T-helper 1 cell treated with Interleukin-12 subunit alpha and Interleukin-12 subunit beta and Interleukin-4 antibody, amounts not matched to agents 30 μg/mL and 1 μg/mL, for 36 hours (primary cell): ENCODE results near the gene TREX2.

ENCODE experiments used
- H3K27ac Mint-ChIP-seq: one replicate; pipeline ENCODE4 v1.8.0; 2021; ENCODE audit warnings: mild to moderate bottlenecking, mixed read lengths
- H3K27me3 Mint-ChIP-seq: one replicate; pipeline ENCODE4 v1.8.0; 2021; ENCODE audit warnings: low read depth, mixed read lengths
- H3K36me3 Mint-ChIP-seq: one replicate; pipeline ENCODE4 v1.8.0; 2021; ENCODE audit warnings: low read depth, mixed read lengths
- H3K4me1 Mint-ChIP-seq: one replicate; pipeline ENCODE4 v1.8.0; 2021; ENCODE audit warnings: low read depth, mixed read lengths
- H3K4me3 Mint-ChIP-seq: one replicate; pipeline ENCODE4 v1.8.0; 2021; ENCODE audit warnings: mild to moderate bottlenecking, moderate library complexity, mixed read lengths
- H3K9me3 Mint-ChIP-seq: one replicate; pipeline ENCODE4 v1.8.0; 2021; ENCODE audit warnings: mixed read lengths

Gene TREX2, protein sequence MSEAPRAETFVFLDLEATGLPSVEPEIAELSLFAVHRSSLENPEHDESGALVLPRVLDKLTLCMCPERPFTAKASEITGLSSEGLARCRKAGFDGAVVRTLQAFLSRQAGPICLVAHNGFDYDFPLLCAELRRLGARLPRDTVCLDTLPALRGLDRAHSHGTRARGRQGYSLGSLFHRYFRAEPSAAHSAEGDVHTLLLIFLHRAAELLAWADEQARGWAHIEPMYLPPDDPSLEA

DNA sequence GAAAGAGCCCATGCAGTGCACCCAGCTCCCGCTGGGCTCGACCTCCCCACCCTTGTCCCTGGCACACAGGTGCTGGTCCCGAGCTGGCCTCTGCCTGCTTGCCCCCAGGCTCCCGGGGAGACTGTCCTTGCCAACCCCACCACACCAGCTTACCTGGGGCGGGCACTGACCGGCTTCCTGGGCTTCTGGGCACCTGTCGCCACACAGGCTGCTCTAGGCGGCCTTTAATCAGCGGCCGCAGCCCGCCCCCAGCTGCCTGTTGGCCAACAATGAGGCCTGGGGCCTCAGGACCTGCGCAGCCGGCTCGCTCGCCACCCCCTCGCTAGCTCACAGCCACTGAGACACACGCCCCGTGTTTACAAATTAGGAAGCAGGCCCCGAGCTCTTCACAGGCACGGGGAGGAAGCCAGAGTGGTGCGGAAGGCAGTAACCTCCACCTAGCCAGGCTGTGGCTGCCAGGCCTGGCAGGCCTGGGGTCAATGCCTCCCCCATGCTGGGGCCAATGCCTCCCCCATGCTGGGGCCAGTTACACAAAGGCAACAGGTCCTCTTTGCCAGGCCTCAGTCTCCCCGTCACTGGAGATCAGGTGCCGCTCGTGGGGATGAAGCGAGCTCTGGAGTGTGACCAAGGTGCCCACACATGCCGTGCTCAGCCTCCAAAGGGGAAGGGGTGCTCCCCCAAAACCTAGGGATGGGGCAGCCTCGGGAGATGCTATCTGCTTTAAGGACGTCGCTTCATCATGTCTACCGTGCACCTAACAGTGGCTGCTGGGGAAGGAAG, at the start of gene TREX2:
Gene TREX2 (minus strand): TSS at position 201 of the 780 bp plus-strand sequence. CDS start 626 bp downstream, outside the sequence.
- Mint-ChIP-seq H3K27ac (no peak within 1 kb of the TSS), H3K9me3 (no peaks in the 10 kb centered on the region), H3K36me3 (no peaks in the 10 kb centered on the region), H3K27me3 (no peaks in the 10 kb centered on the region), H3K4me1 (no peaks in the 10 kb centered on the region), H3K4me3 (no peak within 1 kb of the TSS)

DNA sequence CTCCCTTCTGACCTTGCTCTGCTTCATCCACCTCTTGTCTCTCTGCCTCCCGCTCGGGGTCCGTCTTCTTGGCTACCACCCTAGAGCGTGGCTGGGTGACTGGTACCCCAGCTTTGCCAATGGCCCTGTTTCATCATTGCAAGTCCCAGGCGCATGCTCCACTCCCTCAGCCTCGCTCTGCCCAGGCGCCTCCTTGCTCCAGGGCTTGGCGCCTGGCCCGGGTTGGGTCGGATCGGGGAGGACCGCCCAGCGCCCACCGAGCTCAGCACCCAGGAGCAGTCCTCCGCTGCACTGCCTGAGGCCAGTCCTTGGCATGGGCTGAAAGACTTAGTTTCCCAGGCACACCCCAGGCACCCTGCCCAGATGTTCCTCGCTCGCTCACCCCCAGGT, 49.5 kb upstream of the TREX2 start:
- no peak overlapping the region for H3K27ac Mint-ChIP-seq
- no peaks in the 10 kb centered on the region for H3K4me1 Mint-ChIP-seq
- no peaks in the 10 kb centered on the region for H3K27me3 Mint-ChIP-seq
- no peaks in the 10 kb centered on the region for H3K36me3 Mint-ChIP-seq
- no peak overlapping the region for H3K4me3 Mint-ChIP-seq
- H3K9me3 Mint-ChIP-seq: no peaks in the 10 kb centered on the region

DNA sequence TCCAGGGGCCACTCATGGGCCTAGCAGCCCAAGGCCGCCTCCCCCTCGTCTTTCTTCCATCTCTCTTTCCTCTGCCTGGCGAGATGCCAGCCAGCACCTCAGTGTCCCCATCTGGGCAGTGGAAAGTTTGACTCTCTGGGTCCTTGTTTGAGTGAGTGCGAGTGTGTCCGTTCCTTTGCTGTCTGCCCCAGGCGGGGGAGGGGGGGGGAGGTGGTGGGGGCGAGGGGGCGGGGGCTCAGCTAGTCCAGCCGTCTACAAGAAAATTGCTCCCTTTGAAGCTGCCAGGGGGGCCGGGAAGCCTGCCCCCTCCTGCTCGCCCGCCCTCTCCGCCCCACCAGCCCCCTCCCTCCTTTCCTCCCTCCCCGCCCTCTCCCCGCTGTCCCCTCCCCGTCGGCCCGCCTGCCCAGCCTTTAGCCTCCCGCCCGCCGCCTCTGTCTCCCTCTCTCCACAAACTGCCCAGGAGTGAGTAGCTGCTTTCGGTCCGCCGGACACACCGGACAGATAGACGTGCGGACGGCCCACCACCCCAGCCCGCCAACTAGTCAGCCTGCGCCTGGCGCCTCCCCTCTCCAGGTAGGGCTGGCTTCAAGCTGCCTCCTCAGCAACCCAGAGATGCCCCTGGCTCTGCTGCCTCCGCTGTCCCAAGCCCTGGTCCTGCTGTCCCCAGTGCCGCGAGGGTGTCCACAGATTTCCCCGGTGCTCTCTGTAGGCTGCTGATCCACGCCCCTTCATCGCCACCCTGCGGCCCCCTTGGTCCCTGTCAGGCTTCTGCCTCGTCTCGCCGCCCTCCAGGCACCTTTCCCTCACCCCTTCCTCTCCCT, 48.9 kb upstream of the TREX2 start, which contains the start of gene BGN:
Gene BGN (plus strand): TSS at position 440 of the 821 bp plus-strand sequence. CDS start 9,652 bp downstream, outside the sequence.
- no peaks in the 10 kb centered on the region for H3K27me3 Mint-ChIP-seq
- no peaks in the 10 kb centered on the region for H3K9me3 Mint-ChIP-seq
- H3K27ac Mint-ChIP-seq: no peak within 1 kb of the TSS
- H3K36me3 Mint-ChIP-seq: no peaks in the 10 kb centered on the region
- no peak within 1 kb of the TSS for H3K4me3 Mint-ChIP-seq
- no peaks in the 10 kb centered on the region for H3K4me1 Mint-ChIP-seq

DNA sequence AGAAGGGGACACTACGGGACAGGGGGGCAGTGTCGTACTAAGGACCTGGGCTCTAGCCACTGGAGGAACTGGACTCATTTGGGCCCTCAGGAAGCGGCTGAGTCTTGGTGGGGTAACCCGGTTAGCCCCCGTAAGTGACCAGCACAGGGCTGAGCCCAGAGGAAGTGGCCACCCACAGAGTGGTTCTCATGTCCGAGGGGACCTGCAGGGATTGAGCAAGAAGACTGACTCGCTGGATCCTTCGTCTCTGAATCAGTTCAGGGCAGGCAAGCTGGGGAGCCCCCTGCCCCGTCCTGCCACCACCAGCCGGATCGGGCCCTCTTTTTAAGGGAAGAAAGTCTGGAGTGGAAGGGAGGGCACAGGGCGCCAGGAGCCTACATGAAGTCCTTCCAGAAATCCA, 48.2 kb upstream of the TREX2 start:
- H3K36me3 Mint-ChIP-seq: no peaks in the 10 kb centered on the region
- no peak overlapping the region for H3K27ac Mint-ChIP-seq
- no peaks in the 10 kb centered on the region for H3K4me1 Mint-ChIP-seq
- H3K27me3 Mint-ChIP-seq: no peaks in the 10 kb centered on the region
- H3K9me3 Mint-ChIP-seq: no peaks in the 10 kb centered on the region
- no peak overlapping the region for H3K4me3 Mint-ChIP-seq

DNA sequence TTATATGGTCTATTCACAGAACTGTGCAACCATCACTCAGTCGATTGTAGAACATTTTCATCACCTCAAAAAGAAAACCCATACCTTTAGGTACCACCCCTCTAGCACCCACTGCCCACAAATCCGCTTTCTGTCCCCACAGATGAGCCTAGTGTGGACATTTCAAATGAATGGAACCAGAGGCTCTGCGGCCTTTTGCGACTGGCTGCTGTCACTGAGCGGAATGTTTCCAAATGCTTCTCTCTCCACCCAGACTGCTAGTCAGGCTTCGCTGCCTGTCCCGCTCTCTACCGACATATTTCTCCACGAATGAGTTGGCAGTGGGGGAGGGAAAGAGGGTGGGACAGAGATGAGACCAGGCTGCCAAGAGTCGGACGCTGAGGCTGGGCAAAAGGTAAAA, 47.2 kb upstream of the TREX2 start:
- no peaks in the 10 kb centered on the region for H3K36me3 Mint-ChIP-seq
- H3K4me1 Mint-ChIP-seq: no peaks in the 10 kb centered on the region
- H3K27ac Mint-ChIP-seq: no peak overlapping the region
- no peaks in the 10 kb centered on the region for H3K9me3 Mint-ChIP-seq
- no peaks in the 10 kb centered on the region for H3K27me3 Mint-ChIP-seq
- no peak overlapping the region for H3K4me3 Mint-ChIP-seq

DNA sequence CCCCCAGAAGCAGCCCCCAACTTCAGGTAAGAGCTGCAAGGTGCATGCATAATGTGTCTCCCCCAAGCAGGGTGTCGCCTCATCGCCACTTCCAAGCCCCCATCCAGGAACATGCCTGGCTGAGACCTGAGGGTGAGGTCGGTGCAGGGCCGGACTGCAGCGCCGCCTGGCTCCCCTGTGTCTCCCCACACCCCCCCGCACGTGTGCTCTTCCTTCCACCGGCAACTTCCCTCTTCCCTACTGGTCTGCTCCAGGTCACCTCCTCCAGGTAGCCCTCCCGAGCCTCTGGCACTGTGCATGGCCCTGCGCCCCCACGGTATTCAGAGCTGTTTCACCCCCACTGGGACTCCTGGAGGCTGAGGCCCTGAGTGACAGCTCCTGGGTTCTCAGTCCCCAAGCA, 46.7 kb upstream of the TREX2 start:
- Mint-ChIP-seq H3K9me3 (no peaks in the 10 kb centered on the region), H3K4me3 (no peak overlapping the region), H3K36me3 (no peaks in the 10 kb centered on the region), H3K4me1 (no peaks in the 10 kb centered on the region), H3K27me3 (no peaks in the 10 kb centered on the region), H3K27ac (no peak overlapping the region)

DNA sequence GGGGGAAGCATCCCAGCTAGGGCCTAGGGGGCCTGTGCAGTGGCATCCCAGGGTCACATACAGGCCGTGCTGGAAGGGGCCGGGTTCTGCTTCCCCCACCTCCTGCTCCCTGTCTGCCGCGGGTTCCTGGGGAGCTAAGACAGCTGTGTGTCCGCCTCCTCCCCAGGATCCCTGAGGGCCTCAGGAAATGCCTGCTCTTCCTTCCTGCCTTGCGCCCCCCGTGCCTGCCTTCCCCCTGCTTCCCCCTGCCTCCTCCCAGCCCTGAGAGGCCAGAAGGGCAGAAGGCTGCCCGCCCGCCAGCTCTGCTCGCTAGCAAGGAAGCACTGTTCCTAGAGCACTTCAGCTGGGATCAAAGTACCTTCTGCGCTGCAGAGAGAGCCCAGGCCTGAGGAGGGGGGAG, 46.1 kb upstream of the TREX2 start:
- H3K4me1 Mint-ChIP-seq: no peaks in the 10 kb centered on the region
- H3K36me3 Mint-ChIP-seq: no peaks in the 10 kb centered on the region
- H3K27me3 Mint-ChIP-seq: no peaks in the 10 kb centered on the region
- H3K27ac Mint-ChIP-seq: no peak overlapping the region
- no peaks in the 10 kb centered on the region for H3K9me3 Mint-ChIP-seq
- no peak overlapping the region for H3K4me3 Mint-ChIP-seq

DNA sequence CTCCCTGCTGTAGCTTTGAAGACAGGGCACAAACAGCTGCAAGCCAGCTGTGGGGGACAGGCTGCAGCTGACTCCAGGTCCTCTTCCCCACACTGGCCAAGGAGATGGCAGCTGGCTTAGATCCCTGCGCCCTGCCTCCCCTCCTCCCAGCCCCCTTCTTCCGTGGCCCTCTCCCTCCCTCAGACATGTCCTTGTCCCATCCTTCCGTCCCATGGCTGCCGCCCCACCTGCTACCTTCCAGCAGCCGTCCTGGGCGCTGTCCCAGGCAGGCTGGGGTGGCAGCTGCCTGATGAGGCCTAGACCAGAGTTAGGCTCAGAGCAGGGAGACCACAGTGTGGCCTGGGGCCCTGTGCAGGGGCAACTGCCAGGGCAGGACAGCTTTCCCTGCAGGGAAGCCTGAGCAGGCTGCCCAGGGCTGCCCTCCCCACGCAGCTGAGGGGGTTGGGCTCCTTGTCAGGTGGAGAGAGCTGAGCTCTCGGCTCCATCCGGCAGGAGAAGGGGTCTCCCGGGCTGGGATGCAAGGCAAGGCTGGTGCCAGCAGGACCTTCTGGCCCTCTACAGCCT, 45.6 kb upstream of the TREX2 start:
- Mint-ChIP-seq H3K4me1 (no peaks in the 10 kb centered on the region), H3K27me3 (no peaks in the 10 kb centered on the region), H3K36me3 (no peaks in the 10 kb centered on the region), H3K4me3 (no peak overlapping the region), H3K27ac (no peak overlapping the region), H3K9me3 (no peaks in the 10 kb centered on the region)

DNA sequence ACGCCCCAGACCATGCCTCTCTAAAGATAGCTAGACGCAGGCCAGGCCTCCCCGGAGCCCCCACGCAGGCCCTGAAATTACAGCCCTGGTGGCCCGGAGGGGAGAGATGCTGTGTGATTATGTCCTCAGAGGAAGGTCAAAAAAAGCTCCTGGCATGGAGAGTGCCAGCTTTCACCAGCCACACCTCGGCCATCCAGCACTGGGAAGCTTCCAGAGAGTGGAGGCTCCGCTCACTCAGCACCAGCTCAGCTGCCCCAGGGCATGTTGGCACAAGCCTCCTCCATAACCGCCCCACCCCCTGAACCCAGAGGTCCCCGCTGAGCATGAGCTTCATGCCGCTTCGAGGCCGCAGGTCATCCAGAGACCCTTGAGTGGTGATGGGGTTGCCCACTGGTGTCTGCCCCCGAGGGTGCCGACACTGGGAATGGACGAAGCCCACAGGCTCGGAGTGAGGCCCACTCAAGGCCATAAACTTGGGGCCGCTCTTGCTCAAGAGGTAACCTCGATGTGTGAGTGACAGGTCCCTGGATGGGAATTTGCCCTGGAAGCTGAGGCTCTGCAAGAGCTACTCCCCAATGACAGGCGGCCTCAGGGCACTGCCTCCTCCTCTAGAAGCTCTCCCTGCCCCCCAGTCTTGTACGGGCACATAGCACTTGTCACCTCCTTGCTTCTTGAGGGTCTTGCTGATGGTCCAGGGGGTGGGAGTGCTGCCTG, 44.5 kb upstream of the TREX2 start:
- no peak overlapping the region for H3K27ac Mint-ChIP-seq
- no peaks in the 10 kb centered on the region for H3K9me3 Mint-ChIP-seq
- H3K4me1 Mint-ChIP-seq: no peaks in the 10 kb centered on the region
- no peaks in the 10 kb centered on the region for H3K36me3 Mint-ChIP-seq
- no peak overlapping the region for H3K4me3 Mint-ChIP-seq
- no peaks in the 10 kb centered on the region for H3K27me3 Mint-ChIP-seq

DNA sequence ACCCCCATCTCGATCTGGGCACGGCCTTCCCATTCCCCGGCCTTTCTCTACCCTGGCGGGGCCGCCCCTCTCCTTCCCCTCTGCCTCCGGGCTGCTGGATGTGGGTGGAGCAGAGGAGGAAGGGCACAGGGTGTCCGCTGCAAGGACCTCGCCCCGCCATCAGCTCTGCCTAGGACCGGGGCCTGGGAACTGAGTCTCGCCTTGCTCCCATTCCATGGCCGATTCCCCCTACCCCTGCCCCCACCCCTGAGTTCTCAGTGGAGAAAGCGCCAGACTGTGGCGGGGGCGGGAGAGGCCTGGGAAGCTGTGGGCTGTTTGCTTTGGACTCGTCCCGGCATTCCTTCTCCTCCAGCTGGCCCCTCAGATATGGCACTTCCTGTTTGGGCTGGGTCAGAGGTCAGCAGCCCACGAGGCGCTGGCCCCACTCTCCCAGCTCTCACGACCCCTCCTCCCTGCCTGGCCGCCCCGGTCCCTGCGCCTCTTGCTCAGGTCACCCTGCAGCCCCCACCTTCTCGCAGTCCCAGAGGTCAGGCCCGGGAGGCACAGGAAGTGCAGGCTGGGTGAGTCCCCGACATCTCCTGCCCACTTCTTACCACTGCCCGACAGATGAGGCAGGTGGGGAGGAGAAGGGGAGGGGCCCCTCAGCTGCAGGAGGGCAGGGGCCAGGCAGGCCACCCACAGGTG, 42.5 kb upstream of the TREX2 start:
- Mint-ChIP-seq H3K9me3 (no peaks in the 10 kb centered on the region), H3K36me3 (no peaks in the 10 kb centered on the region), H3K4me3 (no peak overlapping the region), H3K4me1 (no peaks in the 10 kb centered on the region), H3K27me3 (no peaks in the 10 kb centered on the region), H3K27ac (no peak overlapping the region)

DNA sequence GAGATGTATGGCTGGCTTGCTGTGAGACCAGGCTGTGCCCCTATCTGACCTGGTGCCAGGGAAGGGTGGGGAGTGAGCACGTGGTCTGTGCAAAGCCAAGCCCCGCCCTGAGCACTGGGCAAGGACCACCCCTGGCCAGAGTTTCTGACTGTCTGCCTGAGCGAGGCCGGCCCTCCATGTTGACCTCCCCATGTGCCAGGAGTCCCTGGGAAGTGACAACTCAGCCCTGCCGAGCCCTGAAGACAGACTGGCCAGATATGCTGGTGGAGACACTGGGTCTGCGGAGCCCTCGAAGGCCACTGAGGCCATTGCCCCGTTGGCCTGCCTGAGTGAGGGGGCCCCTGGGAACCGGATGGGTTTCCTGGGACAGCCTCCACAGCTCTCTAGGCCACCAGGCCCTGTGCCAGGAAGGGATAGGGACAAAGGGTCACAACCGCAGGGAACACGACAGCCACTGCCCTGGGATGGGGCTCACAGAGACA, 41.8 kb upstream of the TREX2 start:
- no peaks in the 10 kb centered on the region for H3K36me3 Mint-ChIP-seq
- no peaks in the 10 kb centered on the region for H3K27me3 Mint-ChIP-seq
- H3K4me3 Mint-ChIP-seq: no peak overlapping the region
- no peaks in the 10 kb centered on the region for H3K9me3 Mint-ChIP-seq
- H3K27ac Mint-ChIP-seq: no peak overlapping the region
- H3K4me1 Mint-ChIP-seq: no peaks in the 10 kb centered on the region

DNA sequence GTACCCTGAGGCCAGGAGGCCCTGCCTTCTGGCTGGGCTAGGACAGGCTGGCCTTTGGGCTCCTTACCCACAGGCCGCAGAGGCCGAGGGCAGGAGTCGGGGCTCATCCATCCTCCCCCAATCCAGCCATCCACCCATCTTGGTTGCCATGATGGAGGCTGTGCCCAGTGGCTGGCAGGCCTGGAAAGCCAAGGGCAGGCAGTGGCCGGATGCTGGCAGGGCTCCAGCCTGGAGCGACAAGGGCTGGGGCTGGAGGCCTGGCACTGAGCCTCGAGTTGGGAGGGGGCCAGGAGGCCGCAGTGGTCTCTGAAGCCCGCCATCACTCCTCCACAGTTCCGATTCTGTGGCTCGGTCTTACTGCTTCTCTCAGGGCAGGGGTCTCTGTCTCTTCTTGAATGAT, 40.3 kb upstream of the TREX2 start:
- H3K4me3 Mint-ChIP-seq: no peak overlapping the region
- H3K4me1 Mint-ChIP-seq: no peaks in the 10 kb centered on the region
- no peaks in the 10 kb centered on the region for H3K27me3 Mint-ChIP-seq
- H3K27ac Mint-ChIP-seq: no peak overlapping the region
- H3K9me3 Mint-ChIP-seq: no peaks in the 10 kb centered on the region
- H3K36me3 Mint-ChIP-seq: no peaks in the 10 kb centered on the region

DNA sequence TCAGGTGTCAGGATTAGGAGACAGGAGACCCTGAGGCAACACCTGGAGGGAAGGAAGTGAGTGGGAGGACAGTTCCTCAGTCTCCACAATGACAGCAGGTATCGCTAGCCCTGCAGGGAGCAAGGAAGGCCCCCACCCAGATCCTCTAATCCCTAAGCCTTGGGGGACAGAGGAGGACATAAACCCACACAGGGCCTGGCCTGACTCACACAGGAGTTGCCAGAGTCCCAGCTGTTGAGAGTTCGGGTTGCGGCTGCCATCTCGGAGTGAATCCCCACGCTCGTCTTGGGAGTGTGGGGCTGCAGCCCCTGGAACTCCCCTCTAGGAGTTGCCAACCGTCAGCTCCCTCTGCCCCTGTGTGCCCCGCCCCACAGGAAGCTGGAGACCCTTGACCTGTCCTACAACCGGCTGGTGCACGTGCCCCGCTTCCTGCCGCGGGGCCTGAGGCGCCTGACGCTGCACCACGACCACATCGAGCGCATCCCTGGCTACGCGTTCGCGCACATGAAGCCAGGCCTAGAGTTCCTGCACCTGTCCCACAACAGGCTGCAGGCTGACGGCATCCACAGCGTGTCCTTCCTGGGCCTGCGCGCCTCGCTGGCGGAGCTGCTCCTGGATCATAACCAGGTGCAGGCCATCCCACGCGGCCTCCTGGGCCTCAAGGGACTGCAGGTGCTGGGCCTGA, 39.7 kb upstream of the TREX2 start:
- H3K4me1 Mint-ChIP-seq: no peaks in the 10 kb centered on the region
- no peaks in the 10 kb centered on the region for H3K27me3 Mint-ChIP-seq
- no peaks in the 10 kb centered on the region for H3K36me3 Mint-ChIP-seq
- H3K4me3 Mint-ChIP-seq: no peak overlapping the region
- no peaks in the 10 kb centered on the region for H3K9me3 Mint-ChIP-seq
- no peak overlapping the region for H3K27ac Mint-ChIP-seq
